ENCODE results near the gene DECR2. TPM values are rescaled to one million over a fixed set of nuclear protein-coding genes. Genes with fewer than 3 reads are reported as not detected.

DECR2 gene
- total and polyA plus RNA-seq, 2 of the 13 experiments (the other 11 are each of a cell fraction or from before 2014, with no cell fraction given): 36.3 to 44.6 TPM

- TF ChIP-seq KDM3A (CRISPR knock-in tag; IDR thresholded peaks at IDR 0.05; ENCODE audit: low read depth) (peak; percentile 64; the same call in 1 of the 2 replicates), SOX6 (IDR thresholded peaks at IDR 0.05) (no peak), SOX6 (CRISPR knock-in tag; IDR thresholded peaks at IDR 0.05) (peak; percentile 50; the same call in 1 of the 2 replicates), ZNF333 (CRISPR knock-in tag; IDR thresholded peaks at IDR 0.05; ENCODE audit: borderline replicate concordance) (peak; percentile 62; the same call in 1 of the 2 replicates), ZNF10 (CRISPR knock-in tag; IDR thresholded peaks at IDR 0.05; ENCODE audit: borderline replicate concordance, low read depth) (no peak), PRMT3 (CRISPR knock-in tag; IDR thresholded peaks at IDR 0.05; ENCODE audit: borderline replicate concordance, low read depth) (no peak), ERF (CRISPR knock-in tag; IDR thresholded peaks at IDR 0.05) (peak; percentile 52; the same call in 1 of the 2 replicates), ZGPAT (CRISPR knock-in tag; IDR thresholded peaks at IDR 0.05) (peak; percentile 63; the same call in 1 of the 2 replicates), RARG (CRISPR knock-in tag; IDR thresholded peaks at IDR 0.05; ENCODE audit: low read depth) (no peak), BCLAF1 (IDR thresholded peaks at IDR 0.05) (no peak), POLR2AphosphoS2 (IDR thresholded peaks at IDR 0.05; ENCODE audit: low read depth, low read length) (no peak), ZNF543 (CRISPR knock-in tag; IDR thresholded peaks at IDR 0.05) (peak; percentile 69), ZNF362 (CRISPR knock-in tag; IDR thresholded peaks at IDR 0.05; ENCODE audit: borderline replicate concordance) (no peak), ZNF20 (CRISPR knock-in tag; IDR thresholded peaks at IDR 0.05) (no peak), ZNF317 (CRISPR knock-in tag; IDR thresholded peaks at IDR 0.05) (peak; percentile 43; the same call in 1 of the 2 replicates), PHF20 (CRISPR knock-in tag; IDR thresholded peaks at IDR 0.05) (no peak), HNF1B (CRISPR knock-in tag; IDR thresholded peaks at IDR 0.05) (peak; percentile 85), THAP9 (CRISPR knock-in tag; IDR thresholded peaks at IDR 0.05; ENCODE audit: borderline replicate concordance) (peak; percentile 62; the same call in 1 of the 2 replicates), CEBPB (IDR thresholded peaks at IDR 0.05; ENCODE audit: borderline replicate concordance, low read depth, low read length) (no peak)
These were observed 42.5 kb upstream of the DECR2 start (continued) for GRCh38 chr16:359067-359763.

Data from HepG2 (cell line).